Stimulated activated CD8-positive, alpha-beta memory T cell treated with anti-CD3 and anti-CD28 coated beads, Interleukin-4, amount 100 ng/mL, for 1 hour (primary cell): ENCODE results near the gene GAD1.

ENCODE experiments used
- DNase-seq, 2 donors: peaks; one replicate each; pipeline ENCODE4 v3.0.0-alpha.2; 2020; ENCODE audit warnings: low read depth in 2 of 2, low spot score in 1 of 2

GAD1 gene

GRCh38 chr2:170891893-170892292 is 75.2 kb downstream of the GAD1 start:
- no peak for DNase-seq

GRCh38 chr2:170892391-170892951 is 75.8 kb downstream of the GAD1 start:
- DNase-seq = no peak

- DNase-seq = no peak
Measured at GRCh38 chr2:170895023-170895757, 78.5 kb downstream of the GAD1 start.

GRCh38 chr2:170896622-170897021 is 79.9 kb downstream of the GAD1 start:
- DNase-seq = no peak

GRCh38 chr2:170897108-170897507 is 80.4 kb downstream of the GAD1 start:
- no peak for DNase-seq

GRCh38 chr2:170905864-170906263 is 89.2 kb downstream of the GAD1 start:
- no peak for DNase-seq
